WTC11 (cell line): ENCODE results near the gene ZNF723. TPM values are rescaled to one million over a fixed set of nuclear protein-coding genes. Genes with fewer than 3 reads are reported as not detected.
A peak's percentile ranks its signal among the peaks of the same experiment; 100 is the strongest.
"Not testable (repeated sequence)": the region's sequence is repeated elsewhere in the genome, so short reads cannot be mapped to it uniquely, and the experiment has no call there.

Experiments
- ATAC-seq: fragments of 200-7000 bp; cut with Tn5 transposase; 2 replicates; pipeline ENCODE4 v1.10.0; 2021; ENCODE audit warnings: mild to moderate bottlenecking, moderate library complexity
- CTCF ChIA-PET: fragments of 300-600 bp; sonication (Branson Sonifier 250); formaldehyde crosslinking; loops from one replicate; lab custom pipeline; 2021; ENCODE audit warnings: antibody characterized with exemption; lab: Charles Lee
- POLR2A ChIA-PET: fragments of 350-600 bp; sonication (Branson Sonifier 250); formaldehyde crosslinking; loops from one replicate; lab custom pipeline; 2021; ENCODE audit warnings: antibody characterized with exemption; lab: Charles Lee
- DNase-seq: peaks from one replicate; pipeline ENCODE4 v3.0.0; 2021; ENCODE audit warnings: low spot score
- H3K27ac Mint-ChIP-seq: 2 replicates; pipeline ENCODE4 v1.8.0; 2021; ENCODE audit warnings: mixed read lengths
- H3K27me3 Mint-ChIP-seq: 2 replicates; pipeline ENCODE4 v1.8.0; 2021; ENCODE audit warnings: low read depth, mild to moderate bottlenecking, moderate library complexity, mixed read lengths
- H3K36me3 Mint-ChIP-seq: 2 replicates; pipeline ENCODE4 v1.8.0; 2021; ENCODE audit warnings: mixed read lengths
- H3K4me1 Mint-ChIP-seq: 2 replicates; pipeline ENCODE4 v1.8.0; 2022; ENCODE audit warnings: mixed read lengths
- H3K4me3 Mint-ChIP-seq: 2 replicates; pipeline ENCODE4 v1.8.0; 2021; ENCODE audit warnings: mild to moderate bottlenecking, moderate library complexity, mixed read lengths
- H3K9me3 Mint-ChIP-seq: 2 replicates; pipeline ENCODE4 v1.8.0; 2021; ENCODE audit warnings: mixed read lengths
- AFF4 ChIP-seq: sonication (generic); formaldehyde crosslinking; IDR thresholded peaks from 2 replicates; pipeline ENCODE4 v1.8.1; 2023; ENCODE audit warnings: mild to moderate bottlenecking, missing genetic modification reagents, borderline replicate concordance
- AR ChIP-seq: fragments of 250-450 bp; sonication (Bioruptor Pico); IDR thresholded peaks from 2 replicates; pipeline ENCODE4 v1.9.0; 2021; ENCODE audit warnings: mild to moderate bottlenecking
- ARID4B ChIP-seq: sonication (generic); formaldehyde crosslinking; IDR thresholded peaks from 2 replicates; pipeline ENCODE4 v1.8.0; 2023; ENCODE audit warnings: missing genetic modification reagents, mild to moderate bottlenecking, borderline replicate concordance
- ATF1 ChIP-seq: sonication (generic); formaldehyde crosslinking; IDR thresholded peaks from 2 replicates; pipeline ENCODE4 v1.8.1; 2023; ENCODE audit warnings: mild to moderate bottlenecking, moderate library complexity, missing genetic modification reagents
- ELF4 ChIP-seq: sonication (generic); formaldehyde crosslinking; IDR thresholded peaks from 2 replicates; pipeline ENCODE4 v1.8.1; 2022; ENCODE audit warnings: low read depth, mild to moderate bottlenecking, moderate library complexity, missing genetic modification reagents
- EMX1 ChIP-seq: fragments of 250-450 bp; sonication (Bioruptor Pico); IDR thresholded peaks from 2 replicates; pipeline ENCODE4 v1.8.0; 2021; ENCODE audit warnings: mild to moderate bottlenecking
- FOXP1 ChIP-seq: sonication (generic); formaldehyde crosslinking; IDR thresholded peaks from 2 replicates; pipeline ENCODE4 v1.8.0; 2022; ENCODE audit warnings: missing genetic modification reagents, mild to moderate bottlenecking, moderate library complexity, borderline replicate concordance
- GABPB1 ChIP-seq: sonication (generic); formaldehyde crosslinking; IDR thresholded peaks from 2 replicates; pipeline ENCODE4 v1.8.1; 2023; ENCODE audit warnings: mild to moderate bottlenecking, missing genetic modification reagents
- HMGA2 ChIP-seq: fragments of 250-450 bp; sonication (Bioruptor Pico); IDR thresholded peaks from 2 replicates; pipeline ENCODE4 v1.4.0; 2021; ENCODE audit warnings: mild to moderate bottlenecking, moderate library complexity
- JUN ChIP-seq: sonication (generic); formaldehyde crosslinking; IDR thresholded peaks from 2 replicates; pipeline ENCODE4 v1.8.0; 2023; ENCODE audit warnings: mild to moderate bottlenecking, missing genetic modification reagents
- NR1H2 ChIP-seq: sonication (generic); formaldehyde crosslinking; IDR thresholded peaks from 2 replicates; pipeline ENCODE4 v1.9.0; 2021; ENCODE audit warnings: mild to moderate bottlenecking, moderate library complexity, missing genetic modification reagents
- NR3C1 ChIP-seq: sonication (generic); formaldehyde crosslinking; conservative IDR thresholded peaks from 2 replicates; pipeline ENCODE4 v1.8.1; 2023; ENCODE audit warnings: low read depth, mild to moderate bottlenecking, missing genetic modification reagents
- OVOL2 ChIP-seq: fragments of 250-450 bp; sonication (Bioruptor Pico); IDR thresholded peaks from 2 replicates; pipeline ENCODE4 v1.9.0; 2021; ENCODE audit warnings: mild to moderate bottlenecking, borderline replicate concordance
- PREB ChIP-seq: sonication (generic); formaldehyde crosslinking; IDR thresholded peaks from 2 replicates; pipeline ENCODE4 v1.8.1; 2022; ENCODE audit warnings: mild to moderate bottlenecking, missing genetic modification reagents, moderate library complexity, borderline replicate concordance
- SMAD3 ChIP-seq: sonication (generic); formaldehyde crosslinking; IDR thresholded peaks from 2 replicates; pipeline ENCODE4 v1.8.0; 2022; ENCODE audit warnings: missing genetic modification reagents, mild to moderate bottlenecking, borderline replicate concordance
- SMAD4 ChIP-seq: sonication (generic); formaldehyde crosslinking; IDR thresholded peaks from 2 replicates; pipeline ENCODE4 v1.8.0; 2022; ENCODE audit warnings: mild to moderate bottlenecking, missing genetic modification reagents
- TCF7 ChIP-seq: sonication (generic); formaldehyde crosslinking; IDR thresholded peaks from 2 replicates; pipeline ENCODE4 v1.8.0; 2022; ENCODE audit warnings: mild to moderate bottlenecking, low read depth, missing genetic modification reagents, moderate library complexity
- ZMAT4 ChIP-seq: fragments of 250-450 bp; sonication (Bioruptor Pico); IDR thresholded peaks from 2 replicates; pipeline ENCODE4 v1.9.0; 2021; ENCODE audit warnings: mild to moderate bottlenecking
- ZNF232 ChIP-seq: sonication (generic); formaldehyde crosslinking; IDR thresholded peaks from 2 replicates; pipeline ENCODE4 v1.8.0; 2022; ENCODE audit warnings: mild to moderate bottlenecking, missing genetic modification reagents
- ZNF263 ChIP-seq: sonication (generic); formaldehyde crosslinking; IDR thresholded peaks from 2 replicates; pipeline ENCODE4 v1.8.1; 2022; ENCODE audit warnings: low read depth, mild to moderate bottlenecking, moderate library complexity, missing genetic modification reagents
- ZNF416 ChIP-seq: fragments of 250-450 bp; sonication (Bioruptor Pico); IDR thresholded peaks from 2 replicates; pipeline ENCODE4 v1.9.0; 2021; ENCODE audit warnings: mild to moderate bottlenecking, inconsistent platforms
- ZNF423 ChIP-seq: fragments of 250-450 bp; sonication (Bioruptor Pico); IDR thresholded peaks from 2 replicates; pipeline ENCODE4 v2.1.2; 2022; ENCODE audit warnings: mild to moderate bottlenecking, moderate library complexity
- total RNA-seq: library from RNA; stranded (reverse); gene quantifications from 3 replicates; pipeline ENCODE4 v1.2.3, GENCODE V29; 2021

ZNF723 gene
- total RNA-seq, 1 experiment from 2014 or later, result not detected

- TF ChIP-seq SMAD3 (CRISPR knock-in tag) (no peak), NR3C1 (no peak), FOXP1 (CRISPR knock-in tag) (no peak), ZNF263 (no peak), ZMAT4 (no peak), ZNF232 (CRISPR knock-in tag) (no peak), GABPB1 (CRISPR knock-in tag) (no peak), TCF7 (no peak), ZNF416 (no peak), HMGA2 (CRISPR knock-in tag) (no peak), ARID4B (CRISPR knock-in tag) (no peak)
Observed at GRCh38 chr19:22783651-22784410, 48.3 kb upstream of the ZNF723 start, which contains the start of gene ZNF99 (continued).

- ATAC-seq, H3K4me1 Mint-ChIP-seq, H3K4me3 Mint-ChIP-seq, H3K27ac Mint-ChIP-seq, H3K27me3 Mint-ChIP-seq, CTCF ChIA-PET, POLR2A ChIA-PET, DNase-seq: not testable (repeated sequence)
- H3K9me3 Mint-ChIP-seq, result peaks cover 62% of the 10 kb centered on the region
- peaks cover 53% of the 10 kb centered on the region for H3K36me3 Mint-ChIP-seq
- peak; percentile 66; the same call in 1 of the 2 replicates for TF ChIP-seq HMGA2 (CRISPR knock-in tag)
Observed at GRCh38 chr19:22792863-22793262, 39.2 kb upstream of the ZNF723 start.

GRCh38 chr19:22797040-22797439 is 35.1 kb upstream of the ZNF723 start:
- Mint-ChIP-seq H3K9me3 (peaks cover 68% of the 10 kb centered on the region), H3K36me3 (peaks cover 66% of the 10 kb centered on the region), H3K27me3 (peaks cover 16% of the 10 kb centered on the region), H3K4me3 (no peak overlapping the region; the same call in 1 of the 2 replicates), H3K27ac (peak overlapping the region; percentile 24; the same call in 1 of the 2 replicates), H3K4me1 (peaks cover 4% of the 10 kb centered on the region; the same call in 1 of the 2 replicates)
- DNase-seq (no peak), ATAC-seq (peak; percentile 67)
- CTCF ChIA-PET, result no interaction called here
- POLR2A ChIA-PET, result no interaction called here
- TF ChIP-seq ATF1 (CRISPR knock-in tag), result no peak
- no peak for TF ChIP-seq EMX1 (CRISPR knock-in tag)
- no peak for TF ChIP-seq JUN (CRISPR knock-in tag)
- no peak for TF ChIP-seq OVOL2 (CRISPR knock-in tag)
- TF ChIP-seq ZNF423 (CRISPR knock-in tag), result no peak
- no peak for TF ChIP-seq AFF4 (CRISPR knock-in tag)
- no peak for TF ChIP-seq ELF4 (CRISPR knock-in tag)
- no peak for TF ChIP-seq SMAD4 (CRISPR knock-in tag)
- TF ChIP-seq HMGA2 (CRISPR knock-in tag), result no peak
- no peak for TF ChIP-seq NR1H2 (CRISPR knock-in tag)
- no peak for TF ChIP-seq PREB
- TF ChIP-seq AR (CRISPR knock-in tag), result no peak
